ENCODE results near the gene PRKRA. TPM values are rescaled to one million over a fixed set of nuclear protein-coding genes. Genes with fewer than 3 reads are reported as not detected.

Gene PRKRA
- total and polyA plus RNA-seq, 9 of the 15 experiments (the other 6 are each of a cell fraction or from before 2014, with no cell fraction given) = 14.1 to 78.1 (median 52.3) TPM

- POLR2A ChIA-PET = interaction anchor here (1.0 to 2.2 kb wide), 6 partner anchors 9 to 292 kb away, joined by 3 to 21 read pairs (median 7); partner anchors contain the start of genes PJVK and PRKRA
- Histone ChIP-seq H4K20me1 (replicated peaks; ENCODE audit: control insufficient read depth, insufficient read depth, low read length) (no peaks in the 10 kb centered on the region), H3K9ac (ENCODE audit: insufficient read depth in 1 of 2, low read depth in 2 of 2, low read length in 2 of 2) (peak overlapping the region; percentile 20 to 47; a peak in 1 of 4 replicates), H3K36me3 (ENCODE audit: control insufficient read depth, insufficient read depth, low read length) (peaks cover 59% of the 10 kb centered on the region; the same call in 2 of the 3 replicates), H3K27ac (ENCODE audit: extremely low read depth, low read depth, low read length) (peak overlapping the region; percentile 69), H3K27me3 (ENCODE audit: control insufficient read depth in 2 of 2, insufficient read depth in 2 of 2, low read length in 2 of 2) (no peaks in the 10 kb centered on the region), H3K9me3 (replicated peaks; ENCODE audit: control insufficient read depth, insufficient read depth, low read depth, low read length) (no peaks in the 10 kb centered on the region), H3K4me2 (ENCODE audit: insufficient read depth, low read length) (peak overlapping the region; percentile 53), H3K79me2 (ENCODE audit: control insufficient read depth, insufficient read depth, low read length) (no peaks in the 10 kb centered on the region), H2AFZ (ENCODE audit: low read depth, low read length) (peak overlapping the region; percentile 71), H3K4me1 (replicated peaks in 1 of 2; ENCODE audit: control insufficient read depth in 2 of 2, insufficient read depth in 2 of 2, low read length in 2 of 2) (peaks cover 18 to 23% of the 10 kb centered on the region in 2 experiments), H3K9me1 (ENCODE audit: control insufficient read depth, insufficient read depth, low read length) (no peaks in the 10 kb centered on the region), H3K4me3 (no peak overlapping the region)
- ATAC-seq (peak; percentile 90), FAIRE-seq (peak; percentile 84), DNase-seq (ENCODE audit: extremely low read depth in 1 of 4, low spot score in 3 of 4) (peak in 2 of 4 experiments; percentile 63 to 74)
- no TSS peak for BruUV-seq (replicated peaks)
- WGBS (ENCODE audit: insufficient coverage, low coverage, missing lambda C conversion rate) = 0% methylated on average over 1 of the region's 1 CpG
- intact Hi-C loops (cut with micrococcal nuclease) (no loop called here), in situ Hi-C loops (cut with MboI) (no loop called here)
- CTCF ChIA-PET (ENCODE audit: low intra/inter-chr PET ratio) = no interaction called here
- TF ChIP-seq STAT6 (CRISPR knock-in tag; IDR thresholded peaks at IDR 0.05) (no peak), ZNF830 (CRISPR knock-in tag; IDR thresholded peaks at IDR 0.05) (no peak), JUND (IDR thresholded peaks at IDR 0.05; ENCODE audit: borderline replicate concordance, low read depth, low read length) (peak; percentile 76), JUND (tag; IDR thresholded peaks at IDR 0.05; ENCODE audit: borderline replicate concordance, low read depth, low read length) (peak; percentile 79; the same call in 2 of the 3 replicates), TAF9B (IDR thresholded peaks at IDR 0.05; ENCODE audit: partially characterized antibody) (no peak), ZFP91 (CRISPR knock-in tag; IDR thresholded peaks at IDR 0.05) (no peak), HES1 (IDR thresholded peaks at IDR 0.05; ENCODE audit: low read depth) (no peak)
These were observed 22.6 kb downstream of the PRKRA start for GRCh38 chr2:178428396-178428806.

Measured in K562 (cell line).